GM12864 (cell line): Measurements from ENCODE around the gene DSP.

Experiments
- DNase-seq: peaks from one replicate; pipeline ENCODE4 v3.0.0-alpha.2; 2011; ENCODE audit warnings: low read depth
- H3K4me3 ChIP-seq: 2 replicates; pipeline ENCODE4 v1.5.1; 2011; ENCODE audit warnings: mild to moderate bottlenecking, low read depth, low read length, control low read depth
- TF ChIP-seq, protein P1 (sequence below): IDR thresholded peaks from 2 replicates; pipeline ENCODE4 v1.5.1; 2011; ENCODE audit warnings: low read depth, mild to moderate bottlenecking, moderate library complexity, low read length, control low read depth, inconsistent platforms; ENCODE audit errors: missing control alignments

The DSP gene

DNA sequence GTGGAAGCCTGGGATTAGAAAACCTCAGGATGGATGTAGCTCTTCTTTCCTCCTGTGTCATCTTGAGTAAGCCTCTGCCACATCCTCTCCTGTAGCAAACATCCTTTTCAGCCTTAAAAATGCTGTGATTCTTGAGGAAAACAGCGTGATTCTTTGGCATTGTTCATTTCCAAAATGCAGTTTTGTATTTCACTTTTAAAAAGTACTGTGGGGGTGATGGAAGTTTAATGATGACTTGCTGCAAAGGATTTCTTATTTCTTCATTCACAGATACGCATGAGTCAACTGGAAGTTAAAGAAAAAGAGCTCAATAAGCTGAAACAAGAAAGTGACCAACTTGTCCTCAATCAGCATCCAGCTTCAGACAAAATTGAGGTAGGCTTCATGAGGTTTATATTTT, 24.6 kb downstream of the DSP start:
- no peak for DNase-seq
- TF ChIP-seq, protein P1, sequence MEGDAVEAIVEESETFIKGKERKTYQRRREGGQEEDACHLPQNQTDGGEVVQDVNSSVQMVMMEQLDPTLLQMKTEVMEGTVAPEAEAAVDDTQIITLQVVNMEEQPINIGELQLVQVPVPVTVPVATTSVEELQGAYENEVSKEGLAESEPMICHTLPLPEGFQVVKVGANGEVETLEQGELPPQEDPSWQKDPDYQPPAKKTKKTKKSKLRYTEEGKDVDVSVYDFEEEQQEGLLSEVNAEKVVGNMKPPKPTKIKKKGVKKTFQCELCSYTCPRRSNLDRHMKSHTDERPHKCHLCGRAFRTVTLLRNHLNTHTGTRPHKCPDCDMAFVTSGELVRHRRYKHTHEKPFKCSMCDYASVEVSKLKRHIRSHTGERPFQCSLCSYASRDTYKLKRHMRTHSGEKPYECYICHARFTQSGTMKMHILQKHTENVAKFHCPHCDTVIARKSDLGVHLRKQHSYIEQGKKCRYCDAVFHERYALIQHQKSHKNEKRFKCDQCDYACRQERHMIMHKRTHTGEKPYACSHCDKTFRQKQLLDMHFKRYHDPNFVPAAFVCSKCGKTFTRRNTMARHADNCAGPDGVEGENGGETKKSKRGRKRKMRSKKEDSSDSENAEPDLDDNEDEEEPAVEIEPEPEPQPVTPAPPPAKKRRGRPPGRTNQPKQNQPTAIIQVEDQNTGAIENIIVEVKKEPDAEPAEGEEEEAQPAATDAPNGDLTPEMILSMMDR: no peak
- H3K4me3 ChIP-seq: no peak overlapping the region

DNA sequence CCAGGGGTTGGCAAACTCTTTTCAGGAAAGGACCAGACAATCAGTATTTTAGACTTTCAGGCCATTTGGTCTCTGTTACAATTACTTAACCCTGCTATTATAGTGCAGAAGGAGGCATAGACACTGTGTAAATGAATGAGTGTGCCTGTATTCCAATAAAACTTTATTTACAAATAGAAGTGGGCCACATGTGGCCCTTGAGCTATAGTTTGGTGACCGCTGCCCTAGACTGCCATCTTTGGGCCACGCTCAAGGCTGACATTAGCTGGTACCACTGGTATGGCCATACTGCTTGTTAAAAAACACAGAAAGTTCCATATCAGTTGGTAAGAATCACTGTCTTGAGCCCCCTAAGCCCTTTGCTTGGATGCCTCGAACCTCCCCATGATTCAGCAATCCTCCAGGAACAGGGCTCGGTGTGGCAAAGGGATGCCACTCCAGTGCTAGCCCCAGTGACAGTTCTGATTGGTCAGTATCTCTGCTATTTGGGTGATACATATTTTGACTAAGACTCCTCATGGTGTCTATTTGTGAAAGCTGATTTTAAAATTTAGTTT, 25.2 kb downstream of the DSP start:
- no peak for DNase-seq
- TF ChIP-seq, protein P1: no peak
- H3K4me3 ChIP-seq: no peak overlapping the region

DNA sequence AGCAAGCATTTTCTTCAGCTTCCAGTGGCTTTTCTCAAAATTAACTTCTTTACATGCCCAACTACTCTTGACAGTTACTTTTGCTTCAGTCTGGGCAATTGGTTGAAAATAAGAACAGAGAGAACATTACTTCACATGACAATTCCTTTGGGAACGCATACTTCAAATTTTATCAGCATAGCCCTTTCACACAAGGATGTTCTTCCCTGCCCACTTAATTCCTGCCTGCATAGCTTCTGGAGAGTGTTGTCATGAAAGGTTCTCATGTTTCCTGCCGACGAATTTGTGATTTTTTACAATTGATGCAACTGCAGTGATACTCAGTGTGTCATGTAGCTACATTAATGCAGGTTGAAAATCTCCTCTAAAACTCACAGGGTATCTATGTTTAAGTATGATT, 26.6 kb downstream of the DSP start:
- H3K4me3 ChIP-seq: no peak overlapping the region
- no peak for DNase-seq
- TF ChIP-seq, protein P1: no peak

DNA sequence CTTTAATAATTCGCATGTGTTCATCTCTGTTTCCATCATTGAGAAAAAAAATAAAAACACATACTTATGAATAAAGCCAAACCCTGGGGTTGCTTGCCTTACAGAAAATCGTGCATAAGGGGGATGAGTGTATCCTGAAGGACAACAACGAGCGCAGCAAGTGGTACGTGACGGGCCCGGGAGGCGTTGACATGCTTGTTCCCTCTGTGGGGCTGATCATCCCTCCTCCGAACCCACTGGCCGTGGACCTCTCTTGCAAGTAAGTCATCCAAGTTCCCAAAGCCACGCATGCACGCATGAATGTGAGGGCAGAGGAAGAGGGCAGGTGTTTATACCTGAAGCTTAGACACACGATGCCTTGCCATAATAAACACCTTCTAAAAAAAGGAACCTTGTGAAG, 27.6 kb downstream of the DSP start:
- TF ChIP-seq, protein P1: no peak
- no peak overlapping the region for H3K4me3 ChIP-seq
- DNase-seq: no peak

DNA sequence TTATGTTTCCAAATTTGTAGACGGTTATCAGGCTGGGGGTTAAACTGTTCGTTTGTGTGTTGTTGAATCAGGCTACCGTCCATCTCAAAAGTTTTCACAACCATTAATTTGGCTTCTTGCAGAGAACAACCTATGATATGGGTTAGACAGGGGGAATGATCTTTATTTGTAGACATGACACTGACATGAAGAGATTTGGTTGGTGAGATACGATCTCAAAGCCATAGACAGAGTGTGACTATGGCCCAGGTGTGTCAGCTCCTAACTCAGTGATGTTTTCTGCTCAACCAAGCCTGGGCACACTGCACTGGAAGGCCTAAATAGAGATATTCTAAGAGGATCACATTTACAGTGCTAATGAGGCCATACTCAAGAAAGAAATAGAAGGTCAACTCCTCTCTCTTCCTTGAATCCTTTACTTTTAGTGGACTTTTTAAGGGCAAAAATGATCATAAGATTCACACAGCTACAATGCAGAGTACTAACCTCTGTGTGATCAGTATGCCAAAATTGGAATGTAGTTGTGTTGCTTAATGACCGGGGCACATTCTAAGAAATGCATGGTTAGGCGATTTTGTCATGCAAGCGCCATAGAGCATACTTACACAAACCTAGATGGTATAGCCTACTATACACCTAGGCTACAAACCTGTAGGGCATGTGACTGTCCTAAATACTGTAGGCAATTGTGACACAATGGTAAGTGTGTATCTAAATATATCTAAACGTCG, 30.9 kb downstream of the DSP start:
- H3K4me3 ChIP-seq: no peak overlapping the region
- no peak for DNase-seq
- TF ChIP-seq, protein P1: no peak

DNA sequence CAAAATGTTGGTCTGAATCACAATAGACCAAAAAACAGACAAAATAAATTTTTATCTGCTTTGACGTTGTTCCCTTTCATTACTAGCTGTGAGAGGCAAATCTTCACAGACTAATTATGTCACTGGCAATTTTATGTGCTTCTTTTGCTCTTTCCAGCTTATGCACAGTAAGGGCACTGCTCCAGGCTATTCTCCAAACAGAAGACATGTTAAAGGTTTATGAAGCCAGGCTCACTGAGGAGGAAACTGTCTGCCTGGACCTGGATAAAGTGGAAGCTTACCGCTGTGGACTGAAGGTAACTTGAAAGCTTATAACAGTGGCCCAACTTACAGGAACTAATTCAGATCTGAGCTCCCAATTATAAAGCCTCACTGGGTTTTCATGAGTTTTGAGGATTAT, 33.0 kb downstream of the DSP start:
- DNase-seq: no peak
- TF ChIP-seq, protein P1: no peak
- H3K4me3 ChIP-seq: no peak overlapping the region

DNA sequence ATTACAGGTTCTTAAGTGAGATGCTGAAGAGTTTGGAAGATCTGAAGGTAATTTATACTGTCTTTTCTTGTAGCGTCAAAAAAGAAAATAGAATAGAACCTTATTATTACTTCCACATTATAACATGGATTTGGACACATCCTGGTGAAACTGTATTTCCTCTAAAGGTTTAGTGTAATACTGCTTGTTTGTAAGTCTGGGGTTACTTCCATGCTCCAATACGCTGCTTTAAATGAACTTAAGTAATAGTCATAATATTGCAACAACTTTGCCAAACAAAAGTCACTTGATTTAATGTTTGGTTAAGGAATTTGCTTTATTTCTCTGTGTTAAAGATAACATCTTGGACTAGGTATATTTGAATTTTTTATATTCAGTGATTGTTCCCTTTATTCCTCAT, 37.0 kb downstream of the DSP start:
- TF ChIP-seq, protein P1: no peak
- no peak overlapping the region for H3K4me3 ChIP-seq
- DNase-seq: no peak
